Trophoblast cell (in vitro differentiated cells and primary cell): Measurements from ENCODE around the gene MFGE8.
A peak's percentile ranks its signal among the peaks of the same experiment; 100 is the strongest.

Experiments used
- DNase-seq, 2 donors: peaks; one replicate each; pipeline ENCODE4 v3.0.0-alpha.2; 2016
- H2AFZ ChIP-seq: 2 replicates; pipeline ENCODE4 v1.6.1; 2013; ENCODE audit warnings: low read length, moderate library complexity, mild to moderate bottlenecking; ENCODE audit not compliant: insufficient read depth, poor library complexity
- H2AK5ac ChIP-seq: 2 replicates; pipeline ENCODE4 v1.6.1; 2013; ENCODE audit warnings: mild to moderate bottlenecking, low read length
- H2BK120ac ChIP-seq: 2 replicates; pipeline ENCODE4 v1.6.1; 2013; ENCODE audit warnings: low read length, mild to moderate bottlenecking, moderate library complexity; ENCODE audit not compliant: insufficient read depth, poor library complexity
- H2BK12ac ChIP-seq: 2 replicates; pipeline ENCODE4 v1.6.1; 2013; ENCODE audit warnings: mild to moderate bottlenecking, low read length, moderate library complexity
- H2BK5ac ChIP-seq: 2 replicates; pipeline ENCODE4 v1.6.1; 2013; ENCODE audit warnings: low read length, low read depth, moderate library complexity, mild to moderate bottlenecking; ENCODE audit not compliant: poor library complexity
- H3K14ac ChIP-seq: 2 replicates; pipeline ENCODE4 v1.6.1; 2013; ENCODE audit warnings: mild to moderate bottlenecking, low read length
- H3K18ac ChIP-seq: 2 replicates; pipeline ENCODE4 v1.6.1; 2013; ENCODE audit warnings: mild to moderate bottlenecking, low read length
- H3K23ac ChIP-seq: 2 replicates; pipeline ENCODE4 v1.6.1; 2013; ENCODE audit warnings: low read length
- H3K27ac ChIP-seq: 2 replicates; pipeline ENCODE4 v1.5.1; 2013; ENCODE audit warnings: low read depth, mild to moderate bottlenecking, inconsistent platforms, low read length, moderate library complexity
- H3K27me3 ChIP-seq: 2 replicates; pipeline ENCODE4 v1.6.1; 2013; ENCODE audit warnings: inconsistent platforms, mild to moderate bottlenecking, low read length, moderate library complexity; ENCODE audit not compliant: insufficient read depth
- H3K36me3 ChIP-seq, 2 experiments: 1 replicate in 1 of 2; 2 replicates in 1 of 2; pipeline ENCODE4 v1.6.1; 2013; ENCODE audit warnings: low read length in 2 of 2, mild to moderate bottlenecking in 2 of 2, moderate library complexity in 1 of 2; ENCODE audit not compliant: insufficient read depth in 2 of 2, control insufficient read depth in 1 of 2
- H3K4ac ChIP-seq: 2 replicates; pipeline ENCODE4 v1.6.1; 2013; ENCODE audit warnings: low read depth, mild to moderate bottlenecking, low read length, moderate library complexity
- H3K4me1 ChIP-seq, 2 experiments: 1 replicate in 1 of 2; 2 replicates in 1 of 2; pipeline ENCODE4 v1.6.1; 2013; ENCODE audit warnings: low read length in 2 of 2, mild to moderate bottlenecking in 2 of 2, moderate library complexity in 1 of 2; ENCODE audit not compliant: insufficient read depth in 2 of 2, control insufficient read depth in 1 of 2
- H3K4me2 ChIP-seq: 2 replicates; pipeline ENCODE4 v1.6.1; 2013; ENCODE audit warnings: inconsistent platforms, mild to moderate bottlenecking, low read length, moderate library complexity
- H3K4me3 ChIP-seq: 2 replicates; pipeline ENCODE4 v1.5.1; 2013; ENCODE audit warnings: mild to moderate bottlenecking, low read depth, low read length, inconsistent platforms
- H3K79me1 ChIP-seq: one replicate; pipeline ENCODE4 v1.6.1; 2013; ENCODE audit warnings: low read length
- H3K79me2 ChIP-seq: 2 replicates; pipeline ENCODE4 v1.6.1; 2013; ENCODE audit warnings: low read length, mild to moderate bottlenecking; ENCODE audit not compliant: control insufficient read depth, insufficient read depth, poor library complexity
- H3K9ac ChIP-seq: 2 replicates; pipeline ENCODE4 v1.6.1; 2013; ENCODE audit warnings: mild to moderate bottlenecking, low read length
- H3K9me3 ChIP-seq: 2 replicates; pipeline ENCODE4 v1.6.1; 2013; ENCODE audit warnings: low read depth, mild to moderate bottlenecking, control low read depth, inconsistent platforms, low read length; ENCODE audit not compliant: insufficient read depth
- H4K12ac ChIP-seq: 2 replicates; pipeline ENCODE4 v1.6.1; 2013; ENCODE audit warnings: low read depth, mild to moderate bottlenecking, low read length, moderate library complexity
- H4K8ac ChIP-seq: 2 replicates; pipeline ENCODE4 v1.6.1; 2013; ENCODE audit warnings: low read depth, mild to moderate bottlenecking, low read length, moderate library complexity
- H4K91ac ChIP-seq: one replicate; pipeline ENCODE4 v1.6.1; 2013; ENCODE audit warnings: low read depth, mild to moderate bottlenecking, low read length, moderate library complexity
- WGBS: extraction: QIAGEN DNeasy Blood & Tissue Kit; methylation state at CpG from one replicate; pipeline ENCODE4 v1.1.7; 2013; ENCODE audit warnings: missing lambda C conversion rate; ENCODE audit not compliant: insufficient read length, insufficient coverage; ENCODE audit errors: extremely low coverage; 5-methylcytosine and 5-hydroxymethylcytosine counted together

The MFGE8 gene

GRCh38 chr15:88880944-88881740 is 32.0 kb downstream of the MFGE8 start:
- Histone ChIP-seq H3K79me2 (no peaks in the 10 kb centered on the region), H3K9me3 (no peaks in the 10 kb centered on the region), H3K23ac (no peak overlapping the region), H3K4me2 (no peak overlapping the region), H2BK120ac (no peak overlapping the region), H3K4me1 (peaks cover 2% of the 10 kb centered on the region in 2 experiments), H2AFZ (no peak overlapping the region), H3K18ac (no peak overlapping the region), H2AK5ac (no peak overlapping the region), H3K9ac (no peak overlapping the region), H2BK5ac (no peak overlapping the region), H3K27ac (no peak overlapping the region), H4K8ac (no peak overlapping the region), H3K4me3 (no peak overlapping the region), H2BK12ac (no peak overlapping the region), H3K36me3 (peaks cover 5 to 36% of the 10 kb centered on the region in 2 experiments), H3K14ac (no peak overlapping the region), H3K4ac (no peak overlapping the region), H3K79me1 (no peaks in the 10 kb centered on the region), H4K91ac (no peak overlapping the region), H4K12ac (no peak overlapping the region), H3K27me3 (no peaks in the 10 kb centered on the region)
- WGBS: no CpG with 5 or more reads among the region's 31 CpGs
- DNase-seq: no peak

DNA sequence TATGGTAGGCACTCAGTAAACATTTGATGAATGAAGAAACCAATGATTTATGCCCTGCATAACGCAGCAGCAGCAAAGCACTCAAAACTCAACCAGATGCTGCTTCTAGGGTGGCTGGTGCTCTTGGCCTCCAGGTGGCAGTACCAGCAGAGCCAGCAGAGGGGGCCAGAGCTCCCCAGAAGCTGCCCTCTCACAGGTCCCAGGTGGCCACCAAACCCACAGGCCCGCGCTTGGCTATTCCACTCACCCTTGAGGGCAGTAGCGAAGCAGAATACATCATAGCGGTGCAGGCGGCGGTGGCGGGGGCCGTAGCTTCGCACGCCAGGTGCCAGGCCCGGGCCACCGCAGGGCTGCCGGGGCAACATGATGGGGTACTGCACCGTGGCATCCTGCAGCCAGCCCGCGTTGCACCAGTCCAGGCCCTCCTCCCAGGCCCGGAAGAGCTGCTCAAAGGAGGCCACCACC is 34.4 kb downstream of the MFGE8 start:
- Histone ChIP-seq H4K91ac (no peak overlapping the region), H3K27me3 (no peaks in the 10 kb centered on the region), H3K27ac (no peak overlapping the region), H2BK5ac (no peak overlapping the region), H4K8ac (no peak overlapping the region), H3K9me3 (no peaks in the 10 kb centered on the region), H4K12ac (no peak overlapping the region), H2BK12ac (no peak overlapping the region), H3K23ac (no peak overlapping the region), H2AK5ac (no peak overlapping the region), H3K9ac (no peak overlapping the region), H2BK120ac (no peak overlapping the region), H3K79me1 (no peaks in the 10 kb centered on the region), H3K4me1 (no peaks in the 10 kb centered on the region), H3K36me3 (peaks cover 5 to 35% of the 10 kb centered on the region in 2 experiments), H3K4ac (no peak overlapping the region), H3K79me2 (no peaks in the 10 kb centered on the region), H3K4me2 (no peak overlapping the region), H3K4me3 (no peak overlapping the region), H3K18ac (no peak overlapping the region), H2AFZ (no peak overlapping the region), H3K14ac (no peak overlapping the region)
- peak; percentile 53 to 78 for DNase-seq
- no CpG with 5 or more reads among the region's 18 CpGs for WGBS

DNA sequence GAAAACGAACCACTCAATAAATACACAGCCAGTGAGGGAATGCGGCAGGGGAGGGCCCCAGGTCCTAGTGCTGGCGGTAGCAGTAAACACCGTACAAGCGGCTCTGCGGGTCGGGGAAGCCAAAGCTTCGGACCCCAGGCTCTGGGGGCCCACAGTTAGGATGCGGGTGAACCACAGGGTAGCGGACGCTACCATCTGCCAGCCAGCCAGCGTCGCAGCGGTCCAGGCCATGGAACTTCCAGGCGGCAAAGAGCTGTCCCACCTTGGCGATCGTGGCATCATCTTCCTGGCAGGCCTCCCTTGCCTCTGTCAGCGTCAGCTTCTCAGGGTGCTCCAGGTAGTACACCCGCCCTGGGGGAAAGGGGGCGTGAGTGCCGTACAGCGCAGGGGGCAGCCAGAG is 35.3 kb downstream of the MFGE8 start:
- Histone ChIP-seq H3K23ac (no peak overlapping the region), H4K8ac (no peak overlapping the region), H3K27ac (no peak overlapping the region), H3K4me1 (peaks cover under 1 to 3% of the 10 kb centered on the region in 2 experiments), H3K18ac (no peak overlapping the region), H3K4ac (no peak overlapping the region), H3K79me1 (no peaks in the 10 kb centered on the region), H3K9ac (no peak overlapping the region), H2AK5ac (no peak overlapping the region), H2AFZ (no peak overlapping the region), H2BK12ac (no peak overlapping the region), H4K12ac (no peak overlapping the region), H3K9me3 (no peaks in the 10 kb centered on the region), H3K4me3 (peak overlapping the region; percentile 37), H2BK120ac (no peak overlapping the region), H3K79me2 (no peaks in the 10 kb centered on the region), H4K91ac (no peak overlapping the region), H2BK5ac (no peak overlapping the region), H3K14ac (no peak overlapping the region), H3K27me3 (no peaks in the 10 kb centered on the region), H3K36me3 (peaks cover 5 to 31% of the 10 kb centered on the region in 2 experiments), H3K4me2 (no peak overlapping the region)
- WGBS: no CpG with 5 or more reads among the region's 22 CpGs
- DNase-seq: no peak

DNA sequence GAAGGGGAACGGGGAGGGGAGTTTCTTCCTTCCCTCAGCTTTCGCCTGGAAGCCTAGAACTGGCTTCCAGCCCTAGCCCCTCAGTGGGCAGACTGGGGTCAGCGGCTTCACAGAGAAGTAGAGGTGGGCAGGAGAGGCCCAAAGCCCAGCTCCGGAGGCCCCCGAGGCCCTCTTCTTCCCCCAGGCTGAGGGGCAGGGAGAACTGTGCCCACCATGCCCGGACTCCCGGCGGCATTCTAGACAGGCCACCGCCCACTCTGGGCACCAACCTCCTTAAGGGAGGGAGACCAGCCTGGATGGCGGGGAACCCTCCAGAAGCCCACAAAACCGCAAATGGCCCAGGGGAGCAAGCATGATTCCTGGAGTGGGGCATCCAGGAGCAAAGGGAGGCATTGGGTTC is 35.8 kb downstream of the MFGE8 start:
- no peak overlapping the region for H4K91ac ChIP-seq
- peaks cover 5 to 31% of the 10 kb centered on the region in 2 experiments for H3K36me3 ChIP-seq
- H3K4me2 ChIP-seq: no peak overlapping the region
- H3K9ac ChIP-seq: no peak overlapping the region
- no peak overlapping the region for H2BK5ac ChIP-seq
- H3K4me1 ChIP-seq: peaks cover 5 to 7% of the 10 kb centered on the region in 2 experiments
- no peaks in the 10 kb centered on the region for H3K79me1 ChIP-seq
- no peak overlapping the region for H2BK120ac ChIP-seq
- H2AK5ac ChIP-seq: no peak overlapping the region
- no peak overlapping the region for H3K14ac ChIP-seq
- no peak overlapping the region for H3K4ac ChIP-seq
- no peak overlapping the region for H3K23ac ChIP-seq
- no peak overlapping the region for H2BK12ac ChIP-seq
- H3K27ac ChIP-seq: no peak overlapping the region
- DNase-seq: no peak
- no peak overlapping the region for H3K4me3 ChIP-seq
- H3K18ac ChIP-seq: no peak overlapping the region
- H3K79me2 ChIP-seq: no peaks in the 10 kb centered on the region
- no peak overlapping the region for H2AFZ ChIP-seq
- H3K9me3 ChIP-seq: no peaks in the 10 kb centered on the region
- H3K27me3 ChIP-seq: no peaks in the 10 kb centered on the region
- H4K8ac ChIP-seq: no peak overlapping the region
- no CpG with 5 or more reads among the region's 11 CpGs for WGBS
- H4K12ac ChIP-seq: no peak overlapping the region
